ENCODE measurements around the gene NES. TPM values are rescaled to one million over a fixed set of nuclear protein-coding genes. Genes with fewer than 3 reads are reported as not detected.

NES gene
- total RNA-seq, 1 experiment from 2014 or later = 168 TPM

GRCh38 chr1:156664767-156665411, 12.3 kb downstream of the NES start:
- no peaks in the 10 kb centered on the region for H3K27me3 ChIP-seq (ENCODE audit: insufficient read depth, low read length)
- H3K79me1 ChIP-seq (ENCODE audit: insufficient read depth, low read depth, low read length, poor library complexity, severe bottlenecking) = no peaks in the 10 kb centered on the region
- no peak overlapping the region for H2AFZ ChIP-seq (ENCODE audit: low read length)
- H3K36me3 Mint-ChIP-seq (ENCODE audit: insufficient read depth in 1 of 3, low read depth in 3 of 3) = no peaks in the 10 kb centered on the region; a peak in 1 of 7 replicates
- no peak for TF ChIP-seq CTCF (conservative IDR thresholded peaks at IDR 0.05)
- no peak overlapping the region for H3K56ac ChIP-seq (ENCODE audit: insufficient read length, low read depth, low read length)
- H2BK120ac ChIP-seq (ENCODE audit: low read depth, low read length, poor library complexity, severe bottlenecking) = no peak overlapping the region
- H3K23me2 ChIP-seq (ENCODE audit: insufficient read length, low read depth, low read length, poor library complexity, severe bottlenecking) = no peaks in the 10 kb centered on the region
- no peak overlapping the region; the same call in 1 of the 2 replicates for H3K4ac ChIP-seq (ENCODE audit: low read depth, low read length)
- H4K20me1 ChIP-seq (ENCODE audit: control insufficient read depth, insufficient read depth, insufficient read length) = no peaks in the 10 kb centered on the region
- H3K9me3 Mint-ChIP-seq = no peaks in the 10 kb centered on the region; a peak in 1 of 5 replicates
- no peak overlapping the region for H2BK12ac ChIP-seq (ENCODE audit: insufficient read length, low read depth, low read length)
- H2BK15ac ChIP-seq (ENCODE audit: low read depth, low read length) = no peak overlapping the region
- no peak overlapping the region for H3T11ph ChIP-seq (ENCODE audit: low read length)
- H2BK5ac ChIP-seq (ENCODE audit: insufficient read length, low read length) = no peak overlapping the region
- no peak overlapping the region for H4K5ac ChIP-seq (ENCODE audit: insufficient read length, low read depth, low read length)
- no peak overlapping the region for H4K8ac ChIP-seq (replicated peaks; ENCODE audit: insufficient read length, low read depth, low read length)
- H3K4me1 ChIP-seq (ENCODE audit: insufficient read depth, low read length) = peaks cover 27% of the 10 kb centered on the region; the same call in 1 of the 2 replicates
- peak overlapping the region; percentile 46 for H3K14ac ChIP-seq (ENCODE audit: insufficient read depth, low read length)
- H3K79me2 ChIP-seq (ENCODE audit: insufficient read depth, low read length) = no peaks in the 10 kb centered on the region
- no peak overlapping the region for H2BK20ac ChIP-seq (ENCODE audit: low read depth, low read length, poor library complexity, severe bottlenecking)
- H3K4me2 ChIP-seq (ENCODE audit: insufficient read depth, insufficient read length, low read length) = peak overlapping the region; percentile 7
- H3K4me3 Mint-ChIP-seq = peak overlapping the region in 1 of 2 experiments; percentile 65; a peak in 4 of 5 replicates
- no CpG with 5 or more reads among the region's 16 CpGs for WGBS (ENCODE audit: extremely low coverage, insufficient read length, low lambda C conversion rate)
- H3K4me1 Mint-ChIP-seq = peaks cover 91 to 96% of the 10 kb centered on the region in 2 experiments
- H4K91ac ChIP-seq (ENCODE audit: insufficient read length, low read depth, low read length) = no peak overlapping the region
- H2AK5ac ChIP-seq (ENCODE audit: insufficient read length, low read length) = no peak overlapping the region
- H3K27ac ChIP-seq (ENCODE audit: insufficient read length, low read depth, low read length) = no peak overlapping the region
- H3K9me3 ChIP-seq (ENCODE audit: control insufficient read depth, low read depth, low read length) = no peaks in the 10 kb centered on the region
- H3K27me3 Mint-ChIP-seq (ENCODE audit: low read depth) = peaks cover 5% of the 10 kb centered on the region
- peak overlapping the region in 2 of 3 experiments; percentile 93 to 96; a peak in 6 of 7 replicates for H3K27ac Mint-ChIP-seq
- peak overlapping the region; percentile 70 for H3K18ac ChIP-seq (ENCODE audit: insufficient read length, low read depth, low read length)
- peak; percentile 62 for DNase-seq
- H3K23ac ChIP-seq (ENCODE audit: insufficient read length, low read depth, low read length) = no peak overlapping the region
- no peak overlapping the region for H3K9ac ChIP-seq (ENCODE audit: extremely low read depth, insufficient read length, low read length)

Data from H9 (cell line).